Calu3 (cell line): ENCODE data around the gene NEURL4. TPM values are rescaled to one million over a fixed set of nuclear protein-coding genes. Genes with fewer than 3 reads are reported as not detected.

Experiments
- BruUV-seq: library from RNA; stranded (reverse); fragments of 400-500 nt; replicated peaks from 2 replicates; lab custom pipeline; 2021; lab: Mats Ljungman, UMichigan
- CTCF ChIA-PET: fragments of 300-600 bp; sonication (Branson Sonifier 250); formaldehyde crosslinking; loops from one replicate; lab custom pipeline; 2022; ENCODE audit warnings: antibody characterized with exemption; lab: Charles Lee
- DNase-seq: peaks from one replicate; pipeline ENCODE4 v3.0.0; 2022
- H3K27ac Mint-ChIP-seq: one replicate; pipeline ENCODE4 v1.8.0; 2022; ENCODE audit warnings: mixed read lengths; ENCODE audit not compliant: unreplicated experiment
- H3K27me3 Mint-ChIP-seq: one replicate; pipeline ENCODE4 v1.8.0; 2022; ENCODE audit warnings: mixed read lengths; ENCODE audit not compliant: unreplicated experiment
- H3K36me3 Mint-ChIP-seq: one replicate; pipeline ENCODE4 v1.8.0; 2022; ENCODE audit warnings: mild to moderate bottlenecking, moderate library complexity, mixed read lengths; ENCODE audit not compliant: insufficient read depth, unreplicated experiment
- H3K4me1 Mint-ChIP-seq: one replicate; pipeline ENCODE4 v1.8.0; 2022; ENCODE audit warnings: mild to moderate bottlenecking, low read depth, mixed read lengths; ENCODE audit not compliant: unreplicated experiment
- H3K4me3 Mint-ChIP-seq: one replicate; pipeline ENCODE4 v1.8.0; 2022; ENCODE audit warnings: mild to moderate bottlenecking, low read depth, moderate library complexity, mixed read lengths; ENCODE audit not compliant: unreplicated experiment
- H3K9me3 Mint-ChIP-seq: one replicate; pipeline ENCODE4 v1.8.0; 2022; ENCODE audit warnings: low read depth, mixed read lengths; ENCODE audit not compliant: unreplicated experiment
- intact Hi-C: fragments of 100-400 bp; cut with micrococcal nuclease; formaldehyde crosslinking; loops from one replicate; pipeline ENCODE4 v1.10.0; 2022; ENCODE audit not compliant: unreplicated experiment
- total RNA-seq: library from RNA; stranded (reverse); gene quantifications from 2 replicates; pipeline ENCODE4 v1.2.3, GENCODE V29; 2022
- TF ChIP-seq, protein P1 (sequence below): fragments of 200-600 bp; IDR thresholded peaks from one replicate; pipeline ENCODE4 v1.8.0; 2022; ENCODE audit warnings: antibody characterized with exemption; ENCODE audit not compliant: unreplicated experiment

Gene NEURL4
- total RNA-seq, 1 experiment from 2014 or later = 31.9 TPM

DNA sequence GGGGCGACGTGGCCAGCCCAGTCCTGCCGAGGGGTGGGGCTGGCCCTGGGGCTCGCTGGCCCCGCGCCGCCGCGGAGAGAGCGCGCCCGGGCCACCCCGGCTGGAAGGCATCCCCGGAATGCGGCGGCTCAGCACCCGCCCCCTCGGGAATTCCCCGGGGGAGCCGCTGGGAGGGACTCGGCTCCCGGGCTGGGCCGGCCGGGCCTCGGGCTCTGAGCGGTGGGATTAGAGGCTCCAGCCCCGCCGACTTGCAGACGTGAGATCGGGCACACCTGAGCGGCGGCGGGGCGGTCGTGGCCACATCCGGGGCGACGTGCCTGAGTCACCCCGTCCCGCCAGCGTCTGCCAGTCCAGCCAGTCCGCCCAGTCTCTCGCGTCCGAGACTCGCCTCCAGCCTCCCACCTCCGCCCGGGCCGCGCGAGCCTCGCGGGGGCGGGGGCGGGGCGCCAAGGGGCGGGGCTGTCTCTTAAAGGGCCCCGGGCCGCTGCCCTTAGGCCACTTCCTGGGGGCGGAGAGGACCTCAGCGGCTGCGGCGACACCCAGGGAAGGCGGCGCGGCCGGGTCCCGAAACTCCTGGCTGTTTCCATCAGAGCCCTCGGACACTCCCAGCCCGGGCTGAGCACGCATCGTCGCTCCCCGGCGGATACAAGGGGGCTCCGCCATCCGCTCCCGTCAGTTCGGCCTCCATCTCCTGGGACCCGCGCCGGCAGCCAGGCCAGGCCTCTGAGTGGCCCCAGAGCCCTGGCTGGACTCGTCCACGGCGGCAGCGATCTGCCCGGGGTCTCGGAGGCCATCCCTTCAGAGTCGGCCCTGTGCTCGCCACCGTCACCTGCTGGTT, 22.7 kb upstream of the NEURL4 start, which contains the start of gene KCTD11:
Gene KCTD11, plus strand, starts transcription at position 498 of the 838 bp plus-strand sequence.
- Mint-ChIP-seq H3K27ac (peak within 1 kb of the TSS; percentile 95), H3K9me3 (no peaks in the 10 kb centered on the region), H3K36me3 (peaks cover 55% of the 10 kb centered on the region), H3K4me3 (peak within 1 kb of the TSS; percentile 93), H3K27me3 (peaks cover 20% of the 10 kb centered on the region), H3K4me1 (peaks cover 28% of the 10 kb centered on the region)
- CTCF ChIA-PET = interaction anchor here (1.4 kb wide), 1 partner anchor 52 kb away, joined by 3 read pairs; the partner anchor contains the start of gene TMEM256
- no TSS peak for BruUV-seq
- TF ChIP-seq, protein P1, sequence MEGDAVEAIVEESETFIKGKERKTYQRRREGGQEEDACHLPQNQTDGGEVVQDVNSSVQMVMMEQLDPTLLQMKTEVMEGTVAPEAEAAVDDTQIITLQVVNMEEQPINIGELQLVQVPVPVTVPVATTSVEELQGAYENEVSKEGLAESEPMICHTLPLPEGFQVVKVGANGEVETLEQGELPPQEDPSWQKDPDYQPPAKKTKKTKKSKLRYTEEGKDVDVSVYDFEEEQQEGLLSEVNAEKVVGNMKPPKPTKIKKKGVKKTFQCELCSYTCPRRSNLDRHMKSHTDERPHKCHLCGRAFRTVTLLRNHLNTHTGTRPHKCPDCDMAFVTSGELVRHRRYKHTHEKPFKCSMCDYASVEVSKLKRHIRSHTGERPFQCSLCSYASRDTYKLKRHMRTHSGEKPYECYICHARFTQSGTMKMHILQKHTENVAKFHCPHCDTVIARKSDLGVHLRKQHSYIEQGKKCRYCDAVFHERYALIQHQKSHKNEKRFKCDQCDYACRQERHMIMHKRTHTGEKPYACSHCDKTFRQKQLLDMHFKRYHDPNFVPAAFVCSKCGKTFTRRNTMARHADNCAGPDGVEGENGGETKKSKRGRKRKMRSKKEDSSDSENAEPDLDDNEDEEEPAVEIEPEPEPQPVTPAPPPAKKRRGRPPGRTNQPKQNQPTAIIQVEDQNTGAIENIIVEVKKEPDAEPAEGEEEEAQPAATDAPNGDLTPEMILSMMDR = no peak
- intact Hi-C loops = loop anchor here (5.0 to 10.0 kb wide), 2 partner anchors 85 to 333 kb away; partner anchors contain the start of genes FGF11, TMEM102, TP53 and WRAP53
- peak; percentile 94 for DNase-seq

DNA sequence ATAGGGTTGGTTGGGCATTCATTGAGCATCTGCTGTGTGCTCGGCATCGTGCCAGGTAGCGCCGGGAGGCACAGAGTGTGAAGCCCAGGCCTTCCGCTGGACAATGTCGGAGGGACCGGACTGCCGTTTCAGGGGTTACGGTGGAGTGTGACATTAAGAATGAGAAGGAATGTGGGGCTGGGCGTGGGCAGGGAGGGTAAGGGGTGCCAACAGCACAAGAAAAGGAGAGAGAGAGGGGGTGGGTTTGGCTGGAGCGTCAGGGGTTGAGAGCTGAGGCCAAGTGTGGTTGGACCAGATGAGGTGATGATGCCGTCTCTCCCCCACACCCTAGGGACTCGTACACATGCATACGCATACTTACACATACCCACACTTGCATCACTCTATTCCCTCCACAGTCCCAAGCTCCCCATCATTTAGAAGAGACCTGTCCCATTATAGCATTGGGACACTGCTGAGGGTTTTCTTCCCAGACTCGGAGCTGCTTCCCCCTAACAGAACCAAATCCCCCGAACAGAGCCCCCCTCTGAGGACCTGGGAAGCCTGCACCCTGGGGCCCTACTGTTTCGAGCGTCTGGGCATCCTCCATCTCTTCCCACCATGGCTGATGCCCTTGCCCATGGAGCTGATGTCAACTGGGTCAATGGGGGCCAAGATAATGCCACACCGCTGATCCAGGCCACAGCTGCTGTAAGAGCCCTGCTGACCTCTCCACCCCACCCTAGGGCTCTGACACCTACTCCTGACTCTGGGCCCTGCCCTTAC, 19.5 kb upstream of the NEURL4 start:
- Mint-ChIP-seq H3K27ac (peak overlapping the region; percentile 57), H3K36me3 (peaks cover 64% of the 10 kb centered on the region), H3K27me3 (peaks cover 33% of the 10 kb centered on the region), H3K4me3 (no peak overlapping the region), H3K9me3 (no peaks in the 10 kb centered on the region), H3K4me1 (peaks cover 17% of the 10 kb centered on the region)
- DNase-seq = no peak
- intact Hi-C loops = loop anchor here (5.0 kb wide), 1 partner anchor 301 kb away; no protein-coding TSS in a partner anchor
- TF ChIP-seq, protein P1 = no peak
- CTCF ChIA-PET = interaction anchor here (0.6 kb wide), 1 partner anchor 101 kb away, joined by 4 read pairs; no protein-coding TSS in a partner anchor
- BruUV-seq = no TSS peak

DNA sequence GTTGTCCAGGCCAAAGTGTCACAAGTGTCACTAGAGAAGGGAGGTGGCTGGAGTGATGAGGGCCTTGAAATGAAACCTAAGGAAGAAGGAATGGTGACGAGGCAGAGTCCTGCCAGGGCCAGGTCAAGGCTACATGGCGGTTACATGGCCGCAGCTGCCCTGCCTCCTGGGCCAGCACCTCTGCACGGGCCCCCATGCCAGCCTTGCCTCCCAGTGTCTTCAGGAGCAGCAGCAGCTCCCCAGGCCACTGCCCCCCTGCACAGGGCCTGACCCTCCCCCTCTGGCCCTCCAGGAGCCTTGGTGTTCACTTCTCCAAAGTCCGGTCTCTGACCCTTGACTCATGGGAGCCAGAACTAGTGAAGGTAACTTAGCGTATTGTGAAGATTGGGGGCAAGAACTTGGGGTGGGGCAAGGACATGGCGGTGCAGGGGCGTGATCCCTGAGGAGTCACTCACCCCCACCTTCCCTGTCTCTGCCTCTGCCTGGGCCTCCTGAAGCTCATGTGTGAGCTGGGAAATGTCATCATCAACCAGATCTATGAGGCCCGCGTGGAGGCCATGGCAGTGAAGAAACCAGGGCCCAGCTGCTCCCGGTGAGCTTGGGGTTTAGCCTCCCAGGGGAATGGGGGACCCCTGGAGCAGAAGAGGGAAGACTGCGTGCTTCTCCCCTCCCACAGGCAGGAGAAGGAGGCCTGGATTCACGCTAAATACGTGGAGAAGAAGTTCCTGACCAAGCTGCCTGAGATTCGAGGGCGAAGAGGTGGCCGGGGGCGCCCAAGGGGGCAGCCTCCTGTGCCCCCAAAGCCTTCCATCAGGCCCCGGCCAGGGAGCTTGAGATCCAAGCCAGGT, 18.7 kb upstream of the NEURL4 start:
- Mint-ChIP-seq H3K9me3 (no peaks in the 10 kb centered on the region), H3K4me3 (no peak overlapping the region), H3K4me1 (peaks cover 14% of the 10 kb centered on the region), H3K36me3 (peaks cover 60% of the 10 kb centered on the region), H3K27me3 (peaks cover 40% of the 10 kb centered on the region), H3K27ac (peak overlapping the region; percentile 57)
- no TSS peak for BruUV-seq
- intact Hi-C loops = loop anchor here (5.0 kb wide), 1 partner anchor 301 kb away; no protein-coding TSS in a partner anchor
- TF ChIP-seq, protein P1 = no peak
- no peak for DNase-seq
- CTCF ChIA-PET = interaction anchor here (0.6 kb wide), 1 partner anchor 100 kb away, joined by 4 read pairs; no protein-coding TSS in a partner anchor
